Activated CD4-positive, alpha-beta T cell treated with anti-CD3 and anti-CD28 coated beads for 36 hours (primary cell): ENCODE data around the gene PTX4. TPM values are rescaled to one million over a fixed set of nuclear protein-coding genes. Genes with fewer than 3 reads are reported as not detected.

Experiments used
- ATAC-seq: fragments of 200-7000 bp; cut with Tn5 transposase; one replicate; pipeline ENCODE4 v1.10.0; 2021; ENCODE audit warnings: mild to moderate bottlenecking, moderate library complexity
- CTCF ChIA-PET: fragments of 350-600 bp; sonication (Branson Sonifier 250); formaldehyde crosslinking; loops from one replicate; lab custom pipeline; 2021; ENCODE audit warnings: antibody characterized with exemption; lab: Charles Lee
- POLR2A ChIA-PET: fragments of 350-600 bp; sonication (Branson Sonifier 250); formaldehyde crosslinking; loops from one replicate; lab custom pipeline; 2021; ENCODE audit warnings: antibody characterized with exemption, inconsistent platforms; lab: Charles Lee
- DNase-seq: peaks from one replicate; pipeline ENCODE4 v3.0.0-alpha.2; 2020
- H3K27ac Mint-ChIP-seq: one replicate; pipeline ENCODE4 v1.8.0; 2021; ENCODE audit warnings: mixed read lengths
- H3K27me3 Mint-ChIP-seq: one replicate; pipeline ENCODE4 v1.8.0; 2021; ENCODE audit warnings: mixed read lengths
- H3K36me3 Mint-ChIP-seq: one replicate; pipeline ENCODE4 v1.8.0; 2021; ENCODE audit warnings: low read depth, mixed read lengths
- H3K4me1 Mint-ChIP-seq: one replicate; pipeline ENCODE4 v1.8.0; 2021; ENCODE audit warnings: mixed read lengths
- H3K4me3 Mint-ChIP-seq: one replicate; pipeline ENCODE4 v1.8.0; 2021; ENCODE audit warnings: mild to moderate bottlenecking, moderate library complexity, mixed read lengths
- H3K9me3 Mint-ChIP-seq: one replicate; pipeline ENCODE4 v1.8.0; 2021; ENCODE audit warnings: low read depth, mixed read lengths
- intact Hi-C, 2 experiments: fragments of 100-400 bp; cut with DNase I in 1 of 2; cut with micrococcal nuclease in 1 of 2; formaldehyde crosslinking; loops; one replicate each; pipeline versions ENCODE4 v1.14.2 to v1.15.1; 2022 to 2024; cut with DNase I, micrococcal nuclease
- total RNA-seq, 2 experiments: library from RNA; stranded (reverse); gene quantifications; one replicate each; pipeline ENCODE4 v1.2.3, GENCODE V29; 2021

The PTX4 gene
- total RNA-seq, 2 experiments from 2014 or later = not detected

- POLR2A ChIA-PET = no interaction called here
- DNase-seq = no peak
- H3K27me3 Mint-ChIP-seq = no peaks in the 10 kb centered on the region
- H3K4me3 Mint-ChIP-seq = no peak overlapping the region
- no peaks in the 10 kb centered on the region for H3K9me3 Mint-ChIP-seq
- H3K4me1 Mint-ChIP-seq = peaks cover 7% of the 10 kb centered on the region
- intact Hi-C loops = no loop called here
- CTCF ChIA-PET = no interaction called here
- H3K27ac Mint-ChIP-seq = no peak overlapping the region
- no peak for ATAC-seq
- H3K36me3 Mint-ChIP-seq = peaks cover 5% of the 10 kb centered on the region
These were observed 33.3 kb downstream of the PTX4 start for GRCh38 chr16:1455190-1456171.

DNA sequence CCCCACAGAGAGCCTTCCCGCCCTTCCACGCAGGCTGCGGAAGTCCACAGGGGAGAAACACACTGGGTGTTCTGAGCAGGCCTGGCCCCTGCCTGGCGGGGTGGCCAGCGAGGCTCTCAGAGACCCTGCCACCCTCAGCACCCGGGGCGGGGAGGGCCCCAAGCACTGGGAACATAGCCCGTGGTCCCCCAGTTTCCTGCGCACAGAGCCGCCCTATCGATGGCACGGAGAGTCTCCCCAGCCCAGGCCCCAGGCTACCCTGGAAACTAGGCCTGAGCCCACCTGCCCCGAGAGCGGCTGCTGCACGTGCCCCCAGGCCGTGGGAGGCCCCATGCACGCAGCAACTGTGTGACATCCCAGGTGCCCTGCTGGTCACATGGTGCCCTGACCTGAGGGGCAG, 34.2 kb downstream of the PTX4 start:
- intact Hi-C loops = no loop called here
- Mint-ChIP-seq H3K4me1 (peaks cover 7% of the 10 kb centered on the region), H3K27ac (no peak overlapping the region), H3K4me3 (no peak overlapping the region), H3K27me3 (no peaks in the 10 kb centered on the region), H3K9me3 (no peaks in the 10 kb centered on the region), H3K36me3 (peaks cover 5% of the 10 kb centered on the region)
- ChIA-PET CTCF (no interaction called here), POLR2A (no interaction called here)
- DNase-seq (no peak), ATAC-seq (no peak)

GRCh38 chr16:1453316-1453715, 35.4 kb downstream of the PTX4 start:
- DNase-seq (no peak), ATAC-seq (no peak)
- no peak overlapping the region for H3K4me3 Mint-ChIP-seq
- POLR2A ChIA-PET = no interaction called here
- no peaks in the 10 kb centered on the region for H3K27me3 Mint-ChIP-seq
- intact Hi-C loops = no loop called here
- H3K36me3 Mint-ChIP-seq = peaks cover 4% of the 10 kb centered on the region
- CTCF ChIA-PET = interaction anchor here (0.8 kb wide), 1 partner anchor 26 kb away, joined by 3 read pairs; no protein-coding TSS in a partner anchor
- no peaks in the 10 kb centered on the region for H3K9me3 Mint-ChIP-seq
- H3K27ac Mint-ChIP-seq = no peak overlapping the region
- H3K4me1 Mint-ChIP-seq = no peaks in the 10 kb centered on the region

DNA sequence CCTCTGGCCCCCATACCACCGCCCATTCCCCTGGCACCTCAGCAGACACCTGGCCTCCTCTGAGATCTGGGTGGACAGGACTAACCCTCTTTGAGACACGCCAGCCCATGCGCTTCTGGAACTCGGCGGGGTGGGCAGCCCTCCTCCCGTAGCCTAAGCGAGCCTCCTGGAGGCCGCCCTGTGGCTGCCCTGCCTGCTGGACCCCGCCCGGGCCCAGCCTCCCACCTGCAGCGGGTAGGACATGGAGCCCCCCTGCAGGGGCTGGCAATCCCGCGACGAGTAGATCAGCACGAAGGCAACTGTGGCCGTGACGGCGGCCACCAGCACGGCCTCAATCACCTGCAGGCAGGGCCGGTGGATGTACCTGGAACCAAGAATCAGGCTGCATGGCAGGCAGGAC, 36.2 kb downstream of the PTX4 start:
- intact Hi-C loops = no loop called here
- DNase-seq = no peak
- no peaks in the 10 kb centered on the region for H3K9me3 Mint-ChIP-seq
- ATAC-seq = no peak
- peaks cover 4% of the 10 kb centered on the region for H3K36me3 Mint-ChIP-seq
- no peaks in the 10 kb centered on the region for H3K4me1 Mint-ChIP-seq
- H3K27me3 Mint-ChIP-seq = no peaks in the 10 kb centered on the region
- no peak overlapping the region for H3K27ac Mint-ChIP-seq
- no peak overlapping the region for H3K4me3 Mint-ChIP-seq
- ChIA-PET POLR2A (no interaction called here), CTCF (interaction anchor here (0.8 kb wide), 1 partner anchor 25 kb away, joined by 3 read pairs; no protein-coding TSS in a partner anchor)

GRCh38 chr16:1451702-1452392, 36.9 kb downstream of the PTX4 start:
- no peak for DNase-seq
- POLR2A ChIA-PET = no interaction called here
- peaks cover 4% of the 10 kb centered on the region for H3K36me3 Mint-ChIP-seq
- CTCF ChIA-PET = no interaction called here
- H3K27me3 Mint-ChIP-seq = no peaks in the 10 kb centered on the region
- intact Hi-C loops = no loop called here
- ATAC-seq = no peak
- H3K27ac Mint-ChIP-seq = no peak overlapping the region
- no peaks in the 10 kb centered on the region for H3K9me3 Mint-ChIP-seq
- H3K4me3 Mint-ChIP-seq = no peak overlapping the region
- no peaks in the 10 kb centered on the region for H3K4me1 Mint-ChIP-seq

DNA sequence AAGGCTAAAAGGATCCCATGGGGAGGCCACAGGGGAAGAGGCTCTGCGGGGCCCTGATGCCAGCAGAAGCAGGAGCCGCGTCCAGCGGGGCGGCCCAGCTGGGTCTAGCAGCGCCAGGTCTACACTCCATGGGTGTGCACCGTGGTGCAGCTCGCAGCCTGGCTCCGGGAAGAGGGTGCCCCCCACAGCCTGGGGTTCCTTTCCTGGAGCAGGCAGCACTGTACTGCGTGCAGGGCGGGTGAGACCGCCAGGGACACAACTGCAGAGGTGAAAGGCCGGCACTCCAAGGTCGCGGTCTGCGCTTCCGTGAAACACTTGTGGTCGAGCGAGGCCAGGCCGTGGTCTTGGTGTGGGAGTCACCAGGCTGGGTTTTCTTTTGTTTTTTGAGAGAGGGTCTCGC, 37.9 kb downstream of the PTX4 start:
- H3K36me3 Mint-ChIP-seq = peaks cover 4% of the 10 kb centered on the region
- no peak overlapping the region for H3K27ac Mint-ChIP-seq
- DNase-seq (no peak), ATAC-seq (no peak)
- intact Hi-C loops = no loop called here
- no peaks in the 10 kb centered on the region for H3K9me3 Mint-ChIP-seq
- H3K27me3 Mint-ChIP-seq = no peaks in the 10 kb centered on the region
- ChIA-PET POLR2A (no interaction called here), CTCF (interaction anchor here (0.6 kb wide), 1 partner anchor 280 kb away, joined by 3 read pairs; no protein-coding TSS in a partner anchor)
- no peaks in the 10 kb centered on the region for H3K4me1 Mint-ChIP-seq
- H3K4me3 Mint-ChIP-seq = no peak overlapping the region

GRCh38 chr16:1450218-1450617, 38.5 kb downstream of the PTX4 start:
- CTCF ChIA-PET = no interaction called here
- H3K4me3 Mint-ChIP-seq = no peak overlapping the region
- no peak overlapping the region for H3K27ac Mint-ChIP-seq
- no peaks in the 10 kb centered on the region for H3K27me3 Mint-ChIP-seq
- H3K36me3 Mint-ChIP-seq = peaks cover 4% of the 10 kb centered on the region
- H3K9me3 Mint-ChIP-seq = no peaks in the 10 kb centered on the region
- POLR2A ChIA-PET = no interaction called here
- no peaks in the 10 kb centered on the region for H3K4me1 Mint-ChIP-seq
- intact Hi-C loops = no loop called here
- ATAC-seq (no peak), DNase-seq (no peak)

- POLR2A ChIA-PET = no interaction called here
- no peaks in the 10 kb centered on the region for H3K27me3 Mint-ChIP-seq
- DNase-seq = no peak
- CTCF ChIA-PET = no interaction called here
- H3K4me1 Mint-ChIP-seq = no peaks in the 10 kb centered on the region
- no peaks in the 10 kb centered on the region for H3K36me3 Mint-ChIP-seq
- no peak for ATAC-seq
- H3K4me3 Mint-ChIP-seq = no peak overlapping the region
- no peak overlapping the region for H3K27ac Mint-ChIP-seq
- intact Hi-C loops = no loop called here
- no peaks in the 10 kb centered on the region for H3K9me3 Mint-ChIP-seq
These were observed 39.4 kb downstream of the PTX4 start for GRCh38 chr16:1449201-1449788.

GRCh38 chr16:1448536-1449116, 40.1 kb downstream of the PTX4 start:
- CTCF ChIA-PET = no interaction called here

GRCh38 chr16:1447965-1448364, 40.8 kb downstream of the PTX4 start:
- Mint-ChIP-seq H3K4me1 (no peaks in the 10 kb centered on the region), H3K36me3 (no peaks in the 10 kb centered on the region), H3K4me3 (no peak overlapping the region), H3K27ac (no peak overlapping the region), H3K9me3 (no peaks in the 10 kb centered on the region), H3K27me3 (no peaks in the 10 kb centered on the region)
- ChIA-PET POLR2A (no interaction called here), CTCF (no interaction called here)
- intact Hi-C loops = no loop called here
- ATAC-seq = no peak
- DNase-seq = no peak

More at GRCh38 chr16:1448536-1449116, 40.1 kb downstream of the PTX4 start:
- H3K27ac Mint-ChIP-seq = no peak overlapping the region
- POLR2A ChIA-PET = no interaction called here
- no peak overlapping the region for H3K4me3 Mint-ChIP-seq
- H3K4me1 Mint-ChIP-seq = no peaks in the 10 kb centered on the region
- H3K36me3 Mint-ChIP-seq = no peaks in the 10 kb centered on the region
- ATAC-seq (no peak), DNase-seq (no peak)
- H3K27me3 Mint-ChIP-seq = no peaks in the 10 kb centered on the region
- H3K9me3 Mint-ChIP-seq = no peaks in the 10 kb centered on the region
- intact Hi-C loops = no loop called here

DNA sequence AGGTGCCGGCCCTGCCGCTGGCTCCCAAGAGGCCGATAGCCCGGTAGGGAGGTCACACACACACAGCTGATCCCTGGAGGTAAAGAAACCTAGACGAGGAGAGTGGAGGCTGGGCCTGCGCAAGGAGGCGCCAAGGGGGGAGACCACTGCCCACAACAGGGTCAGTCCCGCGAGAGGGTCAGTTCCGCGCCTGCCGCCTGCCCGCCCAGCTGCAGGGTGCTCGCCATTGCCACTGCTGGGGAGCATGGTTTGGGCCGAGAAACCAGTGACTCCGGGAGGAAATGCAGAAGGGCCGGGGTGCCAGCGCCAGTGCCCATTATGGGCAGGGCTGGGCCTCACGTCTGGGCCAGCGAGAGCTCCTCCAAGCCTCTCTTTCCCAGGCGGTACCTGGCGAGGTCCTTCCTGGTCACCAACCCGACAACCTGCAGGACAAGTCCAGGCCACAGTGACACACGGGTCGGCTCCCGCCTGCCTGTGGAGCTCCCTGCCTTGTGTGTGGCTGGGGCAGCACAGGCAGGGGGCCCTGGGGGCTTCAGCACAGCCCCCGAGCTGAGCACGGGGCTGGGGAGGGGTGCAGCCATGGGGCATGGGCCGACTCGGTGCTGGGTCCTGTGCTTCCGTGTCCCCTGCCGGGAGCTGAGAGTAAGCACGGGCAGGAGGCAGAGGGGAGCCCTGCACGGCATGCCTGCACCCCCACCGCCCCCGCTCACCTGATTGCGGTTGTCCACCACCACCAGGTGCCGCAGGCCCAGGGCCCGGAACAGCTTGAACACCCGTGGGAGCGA, 42.3 kb downstream of the PTX4 start:
- intact Hi-C loops = no loop called here
- Mint-ChIP-seq H3K36me3 (no peaks in the 10 kb centered on the region), H3K27ac (no peak overlapping the region), H3K4me3 (no peak overlapping the region), H3K4me1 (no peaks in the 10 kb centered on the region), H3K27me3 (no peaks in the 10 kb centered on the region), H3K9me3 (no peaks in the 10 kb centered on the region)
- ATAC-seq (no peak), DNase-seq (no peak)
- POLR2A ChIA-PET = no interaction called here
- CTCF ChIA-PET = interaction anchor here (0.6 kb wide), 1 partner anchor 336 kb away, joined by 3 read pairs; the partner anchor contains the start of genes NUBP2 and SPSB3
